ENCODE results near the gene KRT33A. TPM values are rescaled to one million over a fixed set of nuclear protein-coding genes. Genes with fewer than 3 reads are reported as not detected.

The KRT33A gene
- total RNA-seq, 1 donor from 2014 or later = not detected

DNA sequence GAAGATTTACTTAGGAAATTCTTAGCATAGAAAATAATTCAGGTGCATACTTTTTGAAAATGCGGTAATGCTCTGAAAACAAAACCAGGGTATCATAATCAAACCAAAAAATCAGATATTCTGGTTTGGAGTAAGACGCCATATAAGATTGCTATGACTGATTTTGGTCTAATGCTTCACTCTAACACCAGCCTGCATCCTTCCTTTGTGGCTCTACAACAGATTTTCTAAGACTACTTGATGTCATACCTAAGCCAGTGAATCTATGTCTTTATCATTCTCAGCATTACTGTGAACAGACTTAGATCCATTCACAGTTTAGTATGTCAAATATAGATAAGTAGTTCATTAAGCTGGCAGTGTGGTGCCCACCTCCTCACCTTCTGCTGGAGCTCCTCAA is 18.4 kb upstream of the KRT33A start:
- TF ChIP-seq, protein P1, sequence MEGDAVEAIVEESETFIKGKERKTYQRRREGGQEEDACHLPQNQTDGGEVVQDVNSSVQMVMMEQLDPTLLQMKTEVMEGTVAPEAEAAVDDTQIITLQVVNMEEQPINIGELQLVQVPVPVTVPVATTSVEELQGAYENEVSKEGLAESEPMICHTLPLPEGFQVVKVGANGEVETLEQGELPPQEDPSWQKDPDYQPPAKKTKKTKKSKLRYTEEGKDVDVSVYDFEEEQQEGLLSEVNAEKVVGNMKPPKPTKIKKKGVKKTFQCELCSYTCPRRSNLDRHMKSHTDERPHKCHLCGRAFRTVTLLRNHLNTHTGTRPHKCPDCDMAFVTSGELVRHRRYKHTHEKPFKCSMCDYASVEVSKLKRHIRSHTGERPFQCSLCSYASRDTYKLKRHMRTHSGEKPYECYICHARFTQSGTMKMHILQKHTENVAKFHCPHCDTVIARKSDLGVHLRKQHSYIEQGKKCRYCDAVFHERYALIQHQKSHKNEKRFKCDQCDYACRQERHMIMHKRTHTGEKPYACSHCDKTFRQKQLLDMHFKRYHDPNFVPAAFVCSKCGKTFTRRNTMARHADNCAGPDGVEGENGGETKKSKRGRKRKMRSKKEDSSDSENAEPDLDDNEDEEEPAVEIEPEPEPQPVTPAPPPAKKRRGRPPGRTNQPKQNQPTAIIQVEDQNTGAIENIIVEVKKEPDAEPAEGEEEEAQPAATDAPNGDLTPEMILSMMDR (IDR thresholded peaks at IDR 0.05) = no peak

DNA sequence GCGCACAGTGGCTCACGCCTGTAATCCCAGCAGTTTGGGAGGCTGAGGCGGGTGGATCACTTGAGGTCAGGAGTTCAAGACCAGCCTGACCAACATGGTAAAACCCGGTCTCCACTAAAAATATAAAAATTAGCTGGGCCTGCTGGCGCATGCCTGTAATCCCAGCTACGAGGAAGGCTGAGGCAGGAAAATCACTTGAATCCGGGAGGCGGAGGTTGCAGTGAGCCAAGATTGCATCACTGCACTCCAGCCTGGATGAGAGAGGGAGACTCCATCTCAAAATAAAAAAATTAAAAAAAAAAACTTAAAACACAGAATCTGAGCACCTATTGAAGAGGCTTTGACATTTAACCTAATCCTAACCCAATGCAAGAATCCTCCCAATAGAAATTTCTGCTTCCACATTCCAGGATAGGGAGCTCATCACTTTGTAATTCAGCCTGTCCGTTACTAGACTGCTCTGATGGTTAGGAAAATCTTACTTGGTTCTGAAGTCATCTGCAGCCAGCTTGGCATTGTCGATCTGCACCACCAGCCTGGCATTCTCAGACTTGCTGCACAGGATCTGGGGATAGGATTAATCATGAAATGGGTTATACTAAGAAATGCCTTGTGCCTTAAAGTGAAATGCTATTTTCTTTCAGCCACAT is 16.9 kb upstream of the KRT33A start:
- Histone ChIP-seq H3K27me3 (ENCODE audit: low read depth) (no peaks in the 10 kb centered on the region), H3K4me1 (no peaks in the 10 kb centered on the region), H3K9me3 (no peaks in the 10 kb centered on the region), H3K4me3 (no peak overlapping the region), H3K36me3 (no peaks in the 10 kb centered on the region), H3K27ac (no peak overlapping the region)
- DNase-seq (no peak), ATAC-seq (no peak)
- TF ChIP-seq, protein P1 (IDR thresholded peaks at IDR 0.05) = no peak
- intact Hi-C loops (cut with DNase I) = no loop called here

More for the DNA sequence above, 18.4 kb upstream of the KRT33A start:
- no peaks in the 10 kb centered on the region for H3K27me3 ChIP-seq (ENCODE audit: low read depth)
- intact Hi-C loops (cut with DNase I) = no loop called here
- no peak for ATAC-seq
- no peak for DNase-seq
- no peak overlapping the region for H3K27ac ChIP-seq
- no peaks in the 10 kb centered on the region for H3K4me1 ChIP-seq
- H3K9me3 ChIP-seq = no peaks in the 10 kb centered on the region
- no peak overlapping the region for H3K4me3 ChIP-seq
- no peaks in the 10 kb centered on the region for H3K36me3 ChIP-seq

DNA sequence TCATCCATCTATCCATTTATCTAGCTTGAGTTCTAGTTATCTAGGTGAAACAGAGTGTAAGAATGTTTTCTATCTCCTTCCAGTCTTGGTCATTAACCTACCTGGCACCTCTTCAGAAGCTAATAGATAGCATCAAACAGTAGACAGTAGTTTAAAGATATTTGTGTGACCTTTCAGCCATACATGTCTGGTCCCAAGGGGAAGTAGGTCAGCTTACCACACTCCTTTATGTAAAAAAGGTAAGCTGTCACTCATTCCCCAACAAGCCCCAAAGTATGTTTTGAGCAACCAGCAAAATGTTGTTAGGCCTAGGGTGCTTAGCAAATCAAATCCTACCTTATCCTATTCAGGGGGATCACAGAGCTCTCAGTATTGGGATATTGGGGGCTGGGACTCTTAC is 15.4 kb upstream of the KRT33A start:
- TF ChIP-seq, protein P1 (IDR thresholded peaks at IDR 0.05) = no peak
- intact Hi-C loops (cut with DNase I) = no loop called here
- no peak for ATAC-seq
- no peaks in the 10 kb centered on the region for H3K4me1 ChIP-seq
- no peak overlapping the region for H3K4me3 ChIP-seq
- DNase-seq = no peak
- H3K36me3 ChIP-seq = no peaks in the 10 kb centered on the region
- no peaks in the 10 kb centered on the region for H3K9me3 ChIP-seq
- H3K27ac ChIP-seq = no peak overlapping the region
- no peaks in the 10 kb centered on the region for H3K27me3 ChIP-seq (ENCODE audit: low read depth)

DNA sequence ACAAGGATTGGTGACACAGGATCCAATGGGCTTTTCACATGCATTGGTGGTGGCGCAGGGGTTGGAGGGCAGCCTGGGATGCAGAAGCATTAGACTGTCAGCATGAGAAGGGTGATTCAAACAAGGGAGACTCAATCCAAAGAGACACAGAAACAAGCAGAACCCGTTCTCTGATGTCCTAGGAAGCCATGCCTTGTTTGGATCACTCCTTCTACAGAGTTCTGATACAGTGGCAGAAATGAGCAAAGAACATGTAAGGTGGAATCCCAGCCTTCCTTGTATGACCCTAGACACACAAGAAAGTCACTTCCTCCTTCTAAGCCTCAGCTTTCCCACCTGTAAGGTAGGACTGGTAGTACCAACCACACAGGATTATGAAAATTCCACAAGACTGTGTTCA is 13.3 kb upstream of the KRT33A start:
- no peaks in the 10 kb centered on the region for H3K4me1 ChIP-seq
- H3K9me3 ChIP-seq = no peaks in the 10 kb centered on the region
- no peaks in the 10 kb centered on the region for H3K36me3 ChIP-seq
- H3K27ac ChIP-seq = no peak overlapping the region
- no peaks in the 10 kb centered on the region for H3K27me3 ChIP-seq (ENCODE audit: low read depth)
- ATAC-seq (no peak), DNase-seq (no peak)
- no peak overlapping the region for H3K4me3 ChIP-seq
- TF ChIP-seq, protein P1 (IDR thresholded peaks at IDR 0.05) = no peak
- intact Hi-C loops (cut with DNase I) = no loop called here

GRCh38 chr17:41360296-41360995 is 9.8 kb upstream of the KRT33A start:
- Histone ChIP-seq H3K36me3 (no peaks in the 10 kb centered on the region), H3K27me3 (ENCODE audit: low read depth) (no peaks in the 10 kb centered on the region), H3K4me1 (no peaks in the 10 kb centered on the region), H3K4me3 (no peak overlapping the region), H3K9me3 (no peaks in the 10 kb centered on the region), H3K27ac (no peak overlapping the region)
- ATAC-seq (no peak), DNase-seq (no peak)
- TF ChIP-seq, protein P1 (IDR thresholded peaks at IDR 0.05) = no peak
- intact Hi-C loops (cut with DNase I) = no loop called here
